HepG2 (cell line): ENCODE measurements around the gene TSGA10. TPM values are rescaled to one million over a fixed set of nuclear protein-coding genes. Genes with fewer than 3 reads are reported as not detected.

Source experiments
- ARNT ChIP-seq: fragments of 450-650 bp; IDR thresholded peaks from 2 replicates; pipeline ENCODE4 v1.6.1; 2017
- BCLAF1 ChIP-seq: fragments of 450-650 bp; IDR thresholded peaks from 2 replicates; pipeline ENCODE4 v1.6.1; 2017; ENCODE audit warnings: mild to moderate bottlenecking
- HOXA3 ChIP-seq: sonication (generic); formaldehyde crosslinking; IDR thresholded peaks from 2 replicates; pipeline ENCODE4 v1.5.0; 2020; ENCODE audit warnings: missing genetic modification reagents
- MATR3 ChIP-seq: sonication (generic); formaldehyde crosslinking; IDR thresholded peaks from 2 replicates; pipeline ENCODE4 v1.4.0; 2020; ENCODE audit warnings: missing genetic modification reagents
- MXD1 ChIP-seq: sonication (generic); formaldehyde crosslinking; IDR thresholded peaks from 2 replicates; pipeline ENCODE4 v1.4.0; 2020; ENCODE audit warnings: mild to moderate bottlenecking, missing genetic modification reagents
- NR0B2 ChIP-seq: sonication (generic); formaldehyde crosslinking; IDR thresholded peaks from 2 replicates; pipeline ENCODE4 v1.4.0; 2020; ENCODE audit warnings: mild to moderate bottlenecking, missing genetic modification reagents
- PAF1 ChIP-seq: IDR thresholded peaks from 2 replicates; pipeline ENCODE4 v1.6.1; 2016; ENCODE audit warnings: missing genetic modification reagents, missing compliant biosample characterization
- RARG ChIP-seq: sonication (generic); formaldehyde crosslinking; IDR thresholded peaks from 2 replicates; pipeline ENCODE4 v1.4.0; 2020; ENCODE audit warnings: low read depth, mild to moderate bottlenecking, missing genetic modification reagents
- SMAD3 ChIP-seq: sonication (generic); formaldehyde crosslinking; IDR thresholded peaks from 2 replicates; pipeline ENCODE4 v1.4.0; 2020; ENCODE audit warnings: missing genetic modification reagents
- SMAD9 ChIP-seq: sonication (generic); formaldehyde crosslinking; IDR thresholded peaks from 2 replicates; pipeline ENCODE4 v1.5.1; 2020; ENCODE audit warnings: mild to moderate bottlenecking, missing genetic modification reagents
- SMARCC2 ChIP-seq: fragments of 450-650 bp; IDR thresholded peaks from 2 replicates; pipeline ENCODE4 v1.6.1; 2017; ENCODE audit warnings: antibody characterized with exemption, mild to moderate bottlenecking
- SRY ChIP-seq: sonication (generic); formaldehyde crosslinking; IDR thresholded peaks from 2 replicates; pipeline ENCODE4 v1.8.0; 2022; ENCODE audit warnings: mild to moderate bottlenecking, missing genetic modification reagents
- ZFAT ChIP-seq: sonication (generic); formaldehyde crosslinking; conservative IDR thresholded peaks from 2 replicates; pipeline ENCODE4 v1.8.1; 2023; ENCODE audit warnings: missing genetic modification reagents, inconsistent platforms
- ZNF224 ChIP-seq: sonication (generic); formaldehyde crosslinking; IDR thresholded peaks from 2 replicates; pipeline ENCODE4 v1.5.0; 2020; ENCODE audit warnings: mild to moderate bottlenecking, missing genetic modification reagents
- ZNF230 ChIP-seq: sonication (generic); formaldehyde crosslinking; IDR thresholded peaks from 2 replicates; pipeline ENCODE4 v1.4.0; 2020; ENCODE audit warnings: mild to moderate bottlenecking, missing genetic modification reagents
- ZNF253 ChIP-seq: sonication (generic); formaldehyde crosslinking; IDR thresholded peaks from 2 replicates; pipeline ENCODE4 v1.8.0; 2022; ENCODE audit warnings: mild to moderate bottlenecking, missing genetic modification reagents, borderline replicate concordance
- ZNF891 ChIP-seq: sonication (generic); formaldehyde crosslinking; IDR thresholded peaks from 2 replicates; pipeline ENCODE4 v1.5.0; 2020; ENCODE audit warnings: mild to moderate bottlenecking, missing genetic modification reagents
- polyA plus RNA-seq, 8 experiments: library from polyadenylated mRNA; depleted of rRNA in 3 of 8; stranded (reverse) in 7 of 8; unstranded in 1 of 8; fragments of >200 nt; fragmentation: Illumina TruSeq in 4 of 8; extraction: Trizol in 4 of 8; gene quantifications; 2 replicates each; pipeline versions ENCODE4 v1.2.1 to v1.2.3, GENCODE V29; 2011 to 2016; ENCODE audit warnings: low read depth in 4 of 8, missing spikeins in 1 of 8, mixed read lengths in 1 of 8; ENCODE audit not compliant: insufficient read depth in 1 of 8
- total RNA-seq, 5 experiments: library from RNA; depleted of rRNA; stranded (reverse); fragments of >200 nt; fragmentation: Illumina TruSeq; extraction: Trizol; gene quantifications; 2 replicates each; pipeline ENCODE4 v1.2.3, GENCODE V29; 2016; ENCODE audit warnings: low read depth in 1 of 5
- TF ChIP-seq, protein P1 (sequence below): conservative IDR thresholded peaks from 2 replicates; pipeline ENCODE4 v1.6.1; 2018; ENCODE audit warnings: missing genetic modification reagents
- TF ChIP-seq, protein P2 (sequence below), 2 experiments: sonication (generic) in 1 of 2; formaldehyde crosslinking in 1 of 2; IDR thresholded peaks; 2 replicates each; pipeline versions ENCODE4 v1.5.1 to v1.6.1; 2011 to 2020; ENCODE audit warnings: borderline replicate concordance in 1 of 2, low read depth in 1 of 2, low read length in 1 of 2, mild to moderate bottlenecking in 1 of 2, missing genetic modification reagents in 1 of 2, moderate library complexity in 1 of 2

TSGA10 gene
- total and polyA plus RNA-seq, 2 of the 13 experiments (the other 11 are each of a cell fraction or from before 2014, with no cell fraction given): 4.7 to 13.1 TPM

- TF ChIP-seq, protein P1, sequence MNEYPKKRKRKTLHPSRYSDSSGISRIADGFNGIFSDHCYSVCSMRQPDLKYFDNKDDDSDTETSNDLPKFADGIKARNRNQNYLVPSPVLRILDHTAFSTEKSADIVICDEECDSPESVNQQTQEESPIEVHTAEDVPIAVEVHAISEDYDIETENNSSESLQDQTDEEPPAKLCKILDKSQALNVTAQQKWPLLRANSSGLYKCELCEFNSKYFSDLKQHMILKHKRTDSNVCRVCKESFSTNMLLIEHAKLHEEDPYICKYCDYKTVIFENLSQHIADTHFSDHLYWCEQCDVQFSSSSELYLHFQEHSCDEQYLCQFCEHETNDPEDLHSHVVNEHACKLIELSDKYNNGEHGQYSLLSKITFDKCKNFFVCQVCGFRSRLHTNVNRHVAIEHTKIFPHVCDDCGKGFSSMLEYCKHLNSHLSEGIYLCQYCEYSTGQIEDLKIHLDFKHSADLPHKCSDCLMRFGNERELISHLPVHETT (CRISPR knock-in tag): peak; percentile 100
- TF ChIP-seq SMARCC2 (no peak), ZNF891 (CRISPR knock-in tag) (peak; percentile 72), MATR3 (no peak), SMAD9 (CRISPR knock-in tag) (0 out of 2 replicates have a peak, but pooled peaks have one; percentile 65), NR0B2 (CRISPR knock-in tag) (peak; percentile 64), ZNF253 (CRISPR knock-in tag) (peak; percentile 85; the same call in 1 of the 2 replicates), BCLAF1 (no peak), RARG (CRISPR knock-in tag) (0 out of 2 replicates have a peak, but pooled peaks have one; percentile 39), ZNF224 (CRISPR knock-in tag) (0 out of 2 replicates have a peak, but pooled peaks have one; percentile 58), SMAD3 (no peak; the same call in none of the 2 replicates), PAF1 (CRISPR knock-in tag) (no peak), ARNT (no peak), ZNF230 (CRISPR knock-in tag) (peak; percentile 32; the same call in 1 of the 2 replicates), ZFAT (no peak), SRY (CRISPR knock-in tag) (peak; percentile 86; the same call in 1 of the 2 replicates), MXD1 (CRISPR knock-in tag) (peak; percentile 83), HOXA3 (CRISPR knock-in tag) (peak; percentile 89; the same call in 1 of the 2 replicates)
- TF ChIP-seq, protein P2, sequence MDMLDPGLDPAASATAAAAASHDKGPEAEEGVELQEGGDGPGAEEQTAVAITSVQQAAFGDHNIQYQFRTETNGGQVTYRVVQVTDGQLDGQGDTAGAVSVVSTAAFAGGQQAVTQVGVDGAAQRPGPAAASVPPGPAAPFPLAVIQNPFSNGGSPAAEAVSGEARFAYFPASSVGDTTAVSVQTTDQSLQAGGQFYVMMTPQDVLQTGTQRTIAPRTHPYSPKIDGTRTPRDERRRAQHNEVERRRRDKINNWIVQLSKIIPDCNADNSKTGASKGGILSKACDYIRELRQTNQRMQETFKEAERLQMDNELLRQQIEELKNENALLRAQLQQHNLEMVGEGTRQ (IDR thresholded peaks at IDR 0.05; ENCODE audit: low read depth, low read length): no peak
- TF ChIP-seq, protein P2 (CRISPR knock-in tag; IDR thresholded peaks at IDR 0.05; ENCODE audit: borderline replicate concordance): no peak; the same call in 1 of the 2 replicates
Observed at GRCh38 chr2:99141110-99142108, 13.3 kb downstream of the TSGA10 start, which contains the start of gene C2orf15 (continued).
